ENCODE measurements around the gene ZNF710. TPM values are rescaled to one million over a fixed set of nuclear protein-coding genes. Genes with fewer than 3 reads are reported as not detected.

Gene ZNF710
- total and polyA plus RNA-seq, 9 of the 15 experiments (the other 6 are each of a cell fraction or from before 2014, with no cell fraction given) = 0.56 to 14.2 (median 5.2) TPM

- no peaks in the 10 kb centered on the region for H3K27me3 ChIP-seq (ENCODE audit: control insufficient read depth in 2 of 2, insufficient read depth in 2 of 2, low read length in 2 of 2)
- no peaks in the 10 kb centered on the region for H3K36me3 ChIP-seq (ENCODE audit: control insufficient read depth, insufficient read depth, low read length)
- TF ChIP-seq ZNF780A (CRISPR knock-in tag; IDR thresholded peaks at IDR 0.05) = no peak
- no peak for TF ChIP-seq CC2D1A (IDR thresholded peaks at IDR 0.05)
- TF ChIP-seq SMAD1 (IDR thresholded peaks at IDR 0.05; ENCODE audit: low read depth, low read length, partially characterized antibody) = no peak
- TF ChIP-seq NBN (IDR thresholded peaks at IDR 0.05; ENCODE audit: low read depth) = no peak
- no peak for TF ChIP-seq TRIM28 (IDR thresholded peaks at IDR 0.05)
- TF ChIP-seq SMARCA5 (IDR thresholded peaks at IDR 0.05) = no peak
- TF ChIP-seq HDAC3 (IDR thresholded peaks at IDR 0.05; ENCODE audit: borderline replicate concordance, partially characterized antibody) = no peak
- TF ChIP-seq ZC3H8 (IDR thresholded peaks at IDR 0.05) = no peak
- ATAC-seq (no peak), DNase-seq (ENCODE audit: extremely low read depth in 1 of 4, low spot score in 3 of 4) (no peak), FAIRE-seq (no peak)
- CTCF ChIA-PET (ENCODE audit: low intra/inter-chr PET ratio) = no interaction called here
- H3K9me1 ChIP-seq (ENCODE audit: control insufficient read depth, insufficient read depth, low read length) = no peaks in the 10 kb centered on the region
- H3K79me2 ChIP-seq (ENCODE audit: control insufficient read depth, insufficient read depth, low read length) = no peaks in the 10 kb centered on the region
- H4K20me1 ChIP-seq (replicated peaks; ENCODE audit: control insufficient read depth, insufficient read depth, low read length) = no peaks in the 10 kb centered on the region
- POLR2A ChIA-PET = interaction anchor here (0.8 kb wide), 1 partner anchor 11 kb away, joined by 3 read pairs; no protein-coding TSS in a partner anchor
- WGBS (ENCODE audit: insufficient coverage, low coverage, missing lambda C conversion rate) = 67% methylated on average over 7 of the region's 8 CpGs
- intact Hi-C loops (cut with micrococcal nuclease) (no loop called here), in situ Hi-C loops (cut with MboI) (no loop called here)
- BruUV-seq (replicated peaks) = no TSS peak
- H3K27ac ChIP-seq (ENCODE audit: extremely low read depth, low read depth, low read length) = no peak overlapping the region
- H3K9me3 ChIP-seq (replicated peaks; ENCODE audit: control insufficient read depth, insufficient read depth, low read depth, low read length) = 0 out of 2 replicates have a peak, but pooled peaks cover 3% of the 10 kb centered on the region
- H3K4me1 ChIP-seq (replicated peaks in 1 of 2; ENCODE audit: control insufficient read depth in 2 of 2, insufficient read depth in 2 of 2, low read length in 2 of 2) = peaks cover 0 to 11% of the 10 kb centered on the region in 2 experiments; a peak in 3 of 5 replicates
- H3K9ac ChIP-seq (ENCODE audit: insufficient read depth in 1 of 2, low read depth in 2 of 2, low read length in 2 of 2) = no peak overlapping the region
- no peak overlapping the region for H3K4me3 ChIP-seq
- H2AFZ ChIP-seq (ENCODE audit: low read depth, low read length) = no peak overlapping the region
- no peak overlapping the region for H3K4me2 ChIP-seq (ENCODE audit: insufficient read depth, low read length)
Measured at GRCh38 chr15:90015749-90016148, 14.6 kb downstream of the ZNF710 start.

- H3K79me2 ChIP-seq (ENCODE audit: control insufficient read depth, insufficient read depth, low read length) = no peaks in the 10 kb centered on the region
- ATAC-seq = no peak
- no peak for FAIRE-seq
- no peaks in the 10 kb centered on the region for H3K36me3 ChIP-seq (ENCODE audit: control insufficient read depth, insufficient read depth, low read length)
- in situ Hi-C loops (cut with MboI) = no loop called here
- H3K9me1 ChIP-seq (ENCODE audit: control insufficient read depth, insufficient read depth, low read length) = no peaks in the 10 kb centered on the region
- no peak overlapping the region for H3K4me3 ChIP-seq
- no peaks in the 10 kb centered on the region for H3K9me3 ChIP-seq (replicated peaks; ENCODE audit: control insufficient read depth, insufficient read depth, low read depth, low read length)
- POLR2A ChIA-PET = interaction anchor here (0.8 to 1.4 kb wide), 3 partner anchors 10 to 41 kb away, joined by 3 to 4 read pairs (median 3); no protein-coding TSS in a partner anchor
- BruUV-seq (replicated peaks) = no TSS peak
- no peak overlapping the region for H3K27ac ChIP-seq (ENCODE audit: extremely low read depth, low read depth, low read length)
- no peak overlapping the region for H3K4me2 ChIP-seq (ENCODE audit: insufficient read depth, low read length)
- no peaks in the 10 kb centered on the region for H4K20me1 ChIP-seq (replicated peaks; ENCODE audit: control insufficient read depth, insufficient read depth, low read length)
- no peak overlapping the region for H3K9ac ChIP-seq (ENCODE audit: insufficient read depth in 1 of 2, low read depth in 2 of 2, low read length in 2 of 2)
- H3K27me3 ChIP-seq (ENCODE audit: control insufficient read depth in 2 of 2, insufficient read depth in 2 of 2, low read length in 2 of 2) = no peaks in the 10 kb centered on the region
- no peak for TF ChIP-seq LCOR (CRISPR knock-in tag; IDR thresholded peaks at IDR 0.05)
- TF ChIP-seq ZNF224 (CRISPR knock-in tag; IDR thresholded peaks at IDR 0.05) = no peak
- TF ChIP-seq KAT7 (CRISPR knock-in tag; IDR thresholded peaks at IDR 0.05; ENCODE audit: borderline replicate concordance) = no peak
- peaks cover 0 to 11% of the 10 kb centered on the region in 2 experiments; a peak in 3 of 5 replicates for H3K4me1 ChIP-seq (replicated peaks in 1 of 2; ENCODE audit: control insufficient read depth in 2 of 2, insufficient read depth in 2 of 2, low read length in 2 of 2)
- H2AFZ ChIP-seq (ENCODE audit: low read depth, low read length) = no peak overlapping the region
- CTCF ChIA-PET (ENCODE audit: low intra/inter-chr PET ratio) = no interaction called here
- intact Hi-C loops (cut with micrococcal nuclease) = no loop called here
- no peak for DNase-seq (ENCODE audit: extremely low read depth in 1 of 4, low spot score in 3 of 4)
- 39% methylated on average over 4 of the region's 4 CpGs for WGBS (ENCODE audit: insufficient coverage, low coverage, missing lambda C conversion rate)
Measured at GRCh38 chr15:90016721-90017120, 15.6 kb downstream of the ZNF710 start.

All from K562 (cell line).